Calu3 (cell line): ENCODE measurements around the gene PHF19. TPM values are rescaled to one million over a fixed set of nuclear protein-coding genes. Genes with fewer than 3 reads are reported as not detected.

Experiments used
- BruUV-seq: library from RNA; stranded (reverse); fragments of 400-500 nt; replicated peaks from 2 replicates; lab custom pipeline; 2021; lab: Mats Ljungman, UMichigan
- CTCF ChIA-PET: fragments of 300-600 bp; sonication (Branson Sonifier 250); formaldehyde crosslinking; loops from one replicate; lab custom pipeline; 2022; ENCODE audit warnings: antibody characterized with exemption; lab: Charles Lee
- DNase-seq: peaks from one replicate; pipeline ENCODE4 v3.0.0; 2022
- H3K27ac Mint-ChIP-seq: one replicate; pipeline ENCODE4 v1.8.0; 2022; ENCODE audit warnings: mixed read lengths; ENCODE audit not compliant: unreplicated experiment
- H3K27me3 Mint-ChIP-seq: one replicate; pipeline ENCODE4 v1.8.0; 2022; ENCODE audit warnings: mixed read lengths; ENCODE audit not compliant: unreplicated experiment
- H3K36me3 Mint-ChIP-seq: one replicate; pipeline ENCODE4 v1.8.0; 2022; ENCODE audit warnings: mild to moderate bottlenecking, moderate library complexity, mixed read lengths; ENCODE audit not compliant: insufficient read depth, unreplicated experiment
- H3K4me1 Mint-ChIP-seq: one replicate; pipeline ENCODE4 v1.8.0; 2022; ENCODE audit warnings: mild to moderate bottlenecking, low read depth, mixed read lengths; ENCODE audit not compliant: unreplicated experiment
- H3K4me3 Mint-ChIP-seq: one replicate; pipeline ENCODE4 v1.8.0; 2022; ENCODE audit warnings: mild to moderate bottlenecking, low read depth, moderate library complexity, mixed read lengths; ENCODE audit not compliant: unreplicated experiment
- H3K9me3 Mint-ChIP-seq: one replicate; pipeline ENCODE4 v1.8.0; 2022; ENCODE audit warnings: low read depth, mixed read lengths; ENCODE audit not compliant: unreplicated experiment
- CTCF ChIP-seq: fragments of 200-600 bp; IDR thresholded peaks from one replicate; pipeline ENCODE4 v1.8.0; 2022; ENCODE audit warnings: antibody characterized with exemption; ENCODE audit not compliant: unreplicated experiment
- intact Hi-C: fragments of 100-400 bp; cut with micrococcal nuclease; formaldehyde crosslinking; loops from one replicate; pipeline ENCODE4 v1.10.0; 2022; ENCODE audit not compliant: unreplicated experiment
- total RNA-seq: library from RNA; stranded (reverse); gene quantifications from 2 replicates; pipeline ENCODE4 v1.2.3, GENCODE V29; 2022

Gene PHF19
- total RNA-seq, 1 experiment from 2014 or later = 44.5 TPM

DNA sequence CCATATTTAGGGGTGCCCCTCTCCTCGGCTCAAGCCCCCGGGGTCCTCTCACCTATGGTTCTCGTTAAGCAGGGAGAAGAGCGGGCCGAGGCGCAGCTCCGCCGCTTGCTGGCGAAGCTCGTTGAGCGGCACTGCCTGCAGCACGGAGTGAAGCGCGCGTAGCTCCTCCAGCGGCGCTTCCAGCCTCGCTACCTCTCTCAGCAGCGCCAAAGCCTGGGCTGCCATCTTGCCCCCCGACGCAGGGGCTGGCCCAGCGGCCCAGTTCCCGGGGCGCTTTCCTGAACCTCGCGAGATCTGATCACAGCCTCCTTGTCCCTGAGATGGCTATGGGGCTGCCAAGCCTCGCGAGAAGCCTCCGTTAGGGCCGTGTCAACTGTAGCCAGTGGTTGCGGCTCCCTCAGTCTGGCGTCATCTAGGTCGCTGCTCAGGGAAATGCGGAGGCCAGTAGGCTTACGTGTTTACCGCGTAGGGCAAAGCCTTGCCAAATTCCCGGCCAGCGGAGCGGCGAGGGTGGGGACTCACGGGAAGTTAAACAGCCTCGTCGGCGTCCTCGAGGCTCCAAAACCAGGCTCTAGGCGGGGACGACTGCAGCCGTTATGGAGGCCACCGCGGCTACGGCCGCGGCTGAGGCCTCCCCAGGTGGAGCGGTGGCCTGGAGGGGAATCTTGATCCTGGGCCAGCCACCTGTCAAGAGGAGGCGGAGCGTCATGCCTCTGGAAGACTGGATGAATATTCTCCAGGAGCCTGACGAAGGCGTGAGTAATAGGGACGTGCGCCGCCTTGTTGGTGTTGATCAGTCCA is 34.1 kb downstream of the PHF19 start, which contains the start of gene PSMD5:
TSS of gene PSMD5 (minus strand) at position 238 of the 801 bp plus-strand sequence. CDS start at position 225, 13 bp downstream.
- peak; percentile 90 for DNase-seq
- CTCF ChIA-PET = no interaction called here
- peaks cover 23% of the 10 kb centered on the region for H3K36me3 Mint-ChIP-seq
- peak within 1 kb of the TSS; percentile 99 for H3K4me3 Mint-ChIP-seq
- H3K27me3 Mint-ChIP-seq = no peaks in the 10 kb centered on the region
- no peaks in the 10 kb centered on the region for H3K9me3 Mint-ChIP-seq
- intact Hi-C loops = no loop called here
- TF ChIP-seq CTCF = no peak
- BruUV-seq = no TSS peak
- peak within 1 kb of the TSS; percentile 96 for H3K27ac Mint-ChIP-seq
- H3K4me1 Mint-ChIP-seq = peaks cover 21% of the 10 kb centered on the region

DNA sequence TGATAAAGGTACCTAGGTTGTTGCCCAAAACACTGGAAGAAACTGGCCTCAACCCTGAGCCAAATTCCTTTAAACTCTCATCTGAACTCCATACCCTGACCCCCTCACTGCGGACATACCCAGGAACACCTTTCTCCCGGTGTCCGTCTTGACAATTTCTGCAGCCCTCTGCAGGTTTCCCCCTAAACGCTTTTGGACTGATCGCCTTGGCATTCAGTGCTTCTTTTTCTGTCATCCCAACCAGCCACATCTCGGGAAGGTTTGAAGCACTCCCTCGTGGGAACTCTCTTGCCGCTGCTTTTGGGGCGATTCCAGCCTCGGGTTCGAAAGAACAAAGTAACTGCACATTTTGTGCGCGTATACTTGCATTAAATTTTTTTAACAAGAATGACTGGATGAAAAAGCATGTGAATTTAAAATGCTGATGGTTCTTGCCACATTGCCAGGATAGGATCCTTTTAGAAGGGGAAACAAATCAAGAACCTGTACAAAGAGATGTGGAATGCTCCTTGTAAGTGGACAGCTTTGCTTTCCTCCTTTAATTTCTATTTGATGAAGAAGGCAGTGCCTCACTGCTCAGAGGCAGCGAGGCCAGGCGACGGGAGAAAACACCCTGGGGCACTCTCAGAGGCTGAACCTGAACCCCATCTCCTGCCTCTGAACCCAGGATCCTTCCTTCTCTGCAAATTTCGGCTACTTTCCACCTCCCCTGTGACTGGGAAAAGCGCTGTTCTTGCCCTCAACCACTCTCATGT is 34.9 kb downstream of the PHF19 start:
- no peak for TF ChIP-seq CTCF
- Mint-ChIP-seq H3K36me3 (peaks cover 23% of the 10 kb centered on the region), H3K27ac (peak overlapping the region; percentile 96), H3K4me3 (peak overlapping the region; percentile 99), H3K9me3 (no peaks in the 10 kb centered on the region), H3K27me3 (no peaks in the 10 kb centered on the region), H3K4me1 (peaks cover 13% of the 10 kb centered on the region)
- CTCF ChIA-PET = no interaction called here
- TSS peak; percentile 62 for BruUV-seq
- DNase-seq = no peak
- intact Hi-C loops = no loop called here

GRCh38 chr9:120839146-120839545 is 37.8 kb downstream of the PHF19 start:
- no peak for TF ChIP-seq CTCF
- H3K9me3 Mint-ChIP-seq = no peaks in the 10 kb centered on the region
- CTCF ChIA-PET = no interaction called here
- peaks cover 11% of the 10 kb centered on the region for H3K4me1 Mint-ChIP-seq
- H3K36me3 Mint-ChIP-seq = peaks cover 23% of the 10 kb centered on the region
- no peaks in the 10 kb centered on the region for H3K27me3 Mint-ChIP-seq
- intact Hi-C loops = no loop called here
- H3K4me3 Mint-ChIP-seq = no peak overlapping the region
- no peak overlapping the region for H3K27ac Mint-ChIP-seq
- no TSS peak for BruUV-seq
- no peak for DNase-seq

- Mint-ChIP-seq H3K9me3 (no peaks in the 10 kb centered on the region), H3K4me3 (no peak overlapping the region), H3K27me3 (no peaks in the 10 kb centered on the region), H3K36me3 (peaks cover 17% of the 10 kb centered on the region), H3K4me1 (peaks cover 11% of the 10 kb centered on the region), H3K27ac (no peak overlapping the region)
- CTCF ChIA-PET = no interaction called here
- DNase-seq = no peak
- intact Hi-C loops = no loop called here
- BruUV-seq = no TSS peak
- no peak for TF ChIP-seq CTCF
Measured at GRCh38 chr9:120837921-120838320, 39.1 kb downstream of the PHF19 start.
